Lower leg skin (tissue), 3 donors: Measurements from ENCODE around the gene UNC13B.

Experiments
- POLR2A ChIP-seq, 2 donors: fragments of 450-650 bp; IDR thresholded peaks; one replicate each; pipeline ENCODE4 v1.6.1; 2016 to 2017; ENCODE audit warnings: antibody characterized with exemption in 2 of 2, mild to moderate bottlenecking in 1 of 2, moderate library complexity in 1 of 2
- TF ChIP-seq, protein P1 (sequence below), 3 donors: fragments of 450-650 bp; IDR thresholded peaks; one replicate each; pipeline ENCODE4 v1.5.1; 2016; ENCODE audit warnings: antibody characterized with exemption in 3 of 3, mild to moderate bottlenecking in 3 of 3, moderate library complexity in 2 of 3

DNA sequence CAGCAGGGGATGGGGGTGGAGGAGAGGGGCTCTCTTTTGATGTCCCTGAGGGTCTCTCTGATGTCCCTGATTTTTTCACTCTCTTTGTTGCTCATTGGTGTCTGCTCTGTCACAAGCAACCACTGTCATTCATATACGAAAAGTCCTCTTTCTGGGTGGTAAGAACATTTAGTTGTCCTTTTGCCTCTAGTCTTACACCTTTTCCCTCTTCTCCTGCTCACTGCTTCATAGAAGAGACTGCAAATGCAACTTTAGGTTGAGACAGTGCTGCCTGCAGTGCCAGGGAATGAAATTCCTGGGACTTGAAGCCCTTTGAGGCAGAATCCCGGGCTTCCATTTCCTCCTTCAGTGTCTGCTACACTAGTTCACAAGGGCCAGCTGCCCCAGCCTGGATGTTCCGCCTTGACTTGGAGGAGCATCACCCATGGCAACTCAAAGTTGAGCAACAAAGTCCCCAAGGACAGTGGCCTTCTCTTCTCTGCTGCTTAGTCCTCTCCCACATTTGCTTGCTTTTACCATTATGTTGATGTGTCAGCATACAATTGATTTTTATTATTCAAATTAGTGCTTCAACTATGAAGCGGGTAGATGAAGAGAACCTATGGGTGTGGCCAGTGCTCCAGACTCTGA is 233.4 kb downstream of the UNC13B start:
- TF ChIP-seq POLR2A (IDR thresholded peaks at IDR 0.05): no peak
- TF ChIP-seq, protein P1, sequence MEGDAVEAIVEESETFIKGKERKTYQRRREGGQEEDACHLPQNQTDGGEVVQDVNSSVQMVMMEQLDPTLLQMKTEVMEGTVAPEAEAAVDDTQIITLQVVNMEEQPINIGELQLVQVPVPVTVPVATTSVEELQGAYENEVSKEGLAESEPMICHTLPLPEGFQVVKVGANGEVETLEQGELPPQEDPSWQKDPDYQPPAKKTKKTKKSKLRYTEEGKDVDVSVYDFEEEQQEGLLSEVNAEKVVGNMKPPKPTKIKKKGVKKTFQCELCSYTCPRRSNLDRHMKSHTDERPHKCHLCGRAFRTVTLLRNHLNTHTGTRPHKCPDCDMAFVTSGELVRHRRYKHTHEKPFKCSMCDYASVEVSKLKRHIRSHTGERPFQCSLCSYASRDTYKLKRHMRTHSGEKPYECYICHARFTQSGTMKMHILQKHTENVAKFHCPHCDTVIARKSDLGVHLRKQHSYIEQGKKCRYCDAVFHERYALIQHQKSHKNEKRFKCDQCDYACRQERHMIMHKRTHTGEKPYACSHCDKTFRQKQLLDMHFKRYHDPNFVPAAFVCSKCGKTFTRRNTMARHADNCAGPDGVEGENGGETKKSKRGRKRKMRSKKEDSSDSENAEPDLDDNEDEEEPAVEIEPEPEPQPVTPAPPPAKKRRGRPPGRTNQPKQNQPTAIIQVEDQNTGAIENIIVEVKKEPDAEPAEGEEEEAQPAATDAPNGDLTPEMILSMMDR (IDR thresholded peaks at IDR 0.05): no peak
